Breast epithelium (tissue), 4 donors: Measurements from ENCODE around the gene B4GALT2. TPM values are rescaled to one million over a fixed set of nuclear protein-coding genes. Genes with fewer than 3 reads are reported as not detected.

Experiments
- DNase-seq, 2 donors: peaks; one replicate each; pipeline ENCODE4 v3.0.0-alpha.2; 2019; ENCODE audit warnings: low spot score in 2 of 2
- H3K27ac ChIP-seq, 2 donors: fragments of 200-600 bp; sonication (generic) in 1 of 2; one replicate each; pipeline ENCODE4 v1.5.1; 2016 to 2019; ENCODE audit warnings: mild to moderate bottlenecking in 1 of 2
- H3K27me3 ChIP-seq, 2 donors: fragments of 200-600 bp; sonication (generic) in 1 of 2; one replicate each; pipeline versions ENCODE4 v1.5.1 to v1.6.0; 2017 to 2019; ENCODE audit warnings: control low read depth in 1 of 2, mild to moderate bottlenecking in 1 of 2
- H3K36me3 ChIP-seq: fragments of 200-600 bp; one replicate; pipeline ENCODE4 v1.5.1; 2019
- H3K4me1 ChIP-seq, 2 donors: fragments of 200-600 bp; sonication (generic); one replicate each; pipeline ENCODE4 v1.5.1; 2016 to 2019; ENCODE audit warnings: control low read depth in 1 of 2
- H3K4me3 ChIP-seq, 3 donors: fragments of 200-600 bp; sonication (generic); 1 replicate in 2 of 3; 2 replicates in 1 of 3; pipeline ENCODE4 v1.5.1; 2016 to 2019; ENCODE audit warnings: mild to moderate bottlenecking in 3 of 3, moderate library complexity in 2 of 3
- H3K9me3 ChIP-seq, 2 donors: fragments of 200-600 bp; sonication (generic) in 1 of 2; one replicate each; pipeline ENCODE4 v1.5.1; 2016 to 2019; ENCODE audit warnings: control low read depth in 1 of 2
- POLR2A ChIP-seq: fragments of 450-650 bp; IDR thresholded peaks from one replicate; pipeline ENCODE4 v1.6.1; 2016; ENCODE audit warnings: antibody characterized with exemption, mild to moderate bottlenecking, moderate library complexity
- POLR2AphosphoS5 ChIP-seq, 3 donors: sonication (generic); formaldehyde crosslinking; IDR thresholded peaks; one replicate each; pipeline ENCODE4 v1.6.1; 2017; ENCODE audit warnings: antibody characterized with exemption in 3 of 3
- intact Hi-C: fragments of 100-400 bp; cut with DNase I; formaldehyde crosslinking; loops from one replicate; pipeline ENCODE4 v1.15.1; 2023; ENCODE audit warnings: low total_unique reads
- total RNA-seq, 3 donors: library from RNA; depleted of rRNA; stranded (reverse); fragments of >200 nt; gene quantifications; one replicate each; pipeline ENCODE4 v1.1.0, GENCODE V29; 2016
- TF ChIP-seq, protein P1 (sequence below), 3 donors: fragments of 450-650 bp; IDR thresholded peaks; one replicate each; pipeline ENCODE4 v1.5.1; 2016 to 2017; ENCODE audit warnings: antibody characterized with exemption in 3 of 3, mild to moderate bottlenecking in 3 of 3, moderate library complexity in 3 of 3

Gene B4GALT2
- total RNA-seq, 3 donors from 2014 or later = 19.8 to 49.9 (median 37.0) TPM

GRCh38 chr1:43977376-43978263 lies 1.4 kb upstream of the B4GALT2 start:
- intact Hi-C loops = loop anchor here (5.0 to 10.0 kb wide), 3 partner anchors 443 to 1640 kb away; partner anchors contain the start of genes FOXJ3 and PTPRF
- TF ChIP-seq POLR2AphosphoS5 (IDR thresholded peaks at IDR 0.05) (no peak), POLR2A (no peak)
- TF ChIP-seq, protein P1, sequence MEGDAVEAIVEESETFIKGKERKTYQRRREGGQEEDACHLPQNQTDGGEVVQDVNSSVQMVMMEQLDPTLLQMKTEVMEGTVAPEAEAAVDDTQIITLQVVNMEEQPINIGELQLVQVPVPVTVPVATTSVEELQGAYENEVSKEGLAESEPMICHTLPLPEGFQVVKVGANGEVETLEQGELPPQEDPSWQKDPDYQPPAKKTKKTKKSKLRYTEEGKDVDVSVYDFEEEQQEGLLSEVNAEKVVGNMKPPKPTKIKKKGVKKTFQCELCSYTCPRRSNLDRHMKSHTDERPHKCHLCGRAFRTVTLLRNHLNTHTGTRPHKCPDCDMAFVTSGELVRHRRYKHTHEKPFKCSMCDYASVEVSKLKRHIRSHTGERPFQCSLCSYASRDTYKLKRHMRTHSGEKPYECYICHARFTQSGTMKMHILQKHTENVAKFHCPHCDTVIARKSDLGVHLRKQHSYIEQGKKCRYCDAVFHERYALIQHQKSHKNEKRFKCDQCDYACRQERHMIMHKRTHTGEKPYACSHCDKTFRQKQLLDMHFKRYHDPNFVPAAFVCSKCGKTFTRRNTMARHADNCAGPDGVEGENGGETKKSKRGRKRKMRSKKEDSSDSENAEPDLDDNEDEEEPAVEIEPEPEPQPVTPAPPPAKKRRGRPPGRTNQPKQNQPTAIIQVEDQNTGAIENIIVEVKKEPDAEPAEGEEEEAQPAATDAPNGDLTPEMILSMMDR (IDR thresholded peaks at IDR 0.05) = no peak
- no peak overlapping the region for H3K4me3 ChIP-seq
- DNase-seq = no peak
- peaks cover 0 to 18% of the 10 kb centered on the region in 2 donors for H3K4me1 ChIP-seq
- no peaks in the 10 kb centered on the region for H3K36me3 ChIP-seq
- H3K9me3 ChIP-seq = no peaks in the 10 kb centered on the region
- no peaks in the 10 kb centered on the region for H3K27me3 ChIP-seq
- H3K27ac ChIP-seq = no peak overlapping the region

- H3K27me3 ChIP-seq = no peaks in the 10 kb centered on the region
- intact Hi-C loops = loop anchor here (5.0 to 10.0 kb wide), 3 partner anchors 443 to 1641 kb away; partner anchors contain the start of genes FOXJ3 and PTPRF
- H3K4me1 ChIP-seq = peaks cover 0 to 18% of the 10 kb centered on the region in 2 donors
- no peak for DNase-seq
- no peak overlapping the region for H3K27ac ChIP-seq
- no peaks in the 10 kb centered on the region for H3K9me3 ChIP-seq
- TF ChIP-seq POLR2A (no peak), POLR2AphosphoS5 (IDR thresholded peaks at IDR 0.05) (no peak)
- TF ChIP-seq, protein P1 (IDR thresholded peaks at IDR 0.05) = no peak
- H3K4me3 ChIP-seq = peak overlapping the region in 2 of 3 donors; percentile 81 to 85
- H3K36me3 ChIP-seq = no peaks in the 10 kb centered on the region
Observed at GRCh38 chr1:43978264-43978550, 803 bp upstream of the B4GALT2 start.

GRCh38 chr1:43979261-43979527 lies 184 bp downstream of the B4GALT2 start:
- peak overlapping the region; percentile 76 to 85 (median 81) for H3K4me3 ChIP-seq
- H3K9me3 ChIP-seq = no peaks in the 10 kb centered on the region
- intact Hi-C loops = loop anchor here (5.0 to 10.0 kb wide), 3 partner anchors 444 to 1642 kb away; partner anchors contain the start of genes FOXJ3 and PTPRF
- H3K27ac ChIP-seq = peak overlapping the region; percentile 61 to 72
- H3K27me3 ChIP-seq = no peaks in the 10 kb centered on the region
- TF ChIP-seq, protein P1 (IDR thresholded peaks at IDR 0.05) = no peak
- TF ChIP-seq POLR2AphosphoS5 (IDR thresholded peaks at IDR 0.05) = no peak
- TF ChIP-seq POLR2A = no peak
- H3K4me1 ChIP-seq = peaks cover 0 to 18% of the 10 kb centered on the region in 2 donors
- no peaks in the 10 kb centered on the region for H3K36me3 ChIP-seq
- no peak for DNase-seq

- H3K36me3 ChIP-seq = no peaks in the 10 kb centered on the region
- no peaks in the 10 kb centered on the region for H3K27me3 ChIP-seq
- TF ChIP-seq, protein P1 (IDR thresholded peaks at IDR 0.05) = no peak
- TF ChIP-seq POLR2AphosphoS5 (IDR thresholded peaks at IDR 0.05) = peak in 1 of 3 donors; percentile 13
- no peaks in the 10 kb centered on the region for H3K9me3 ChIP-seq
- peaks cover 0 to 18% of the 10 kb centered on the region in 2 donors for H3K4me1 ChIP-seq
- H3K4me3 ChIP-seq = peak overlapping the region; percentile 76 to 85 (median 81)
- intact Hi-C loops = loop anchor here (5.0 to 10.0 kb wide), 3 partner anchors 445 to 1642 kb away; partner anchors contain the start of genes FOXJ3 and PTPRF
- peak overlapping the region; percentile 61 to 72 for H3K27ac ChIP-seq
- DNase-seq = no peak
Observed at GRCh38 chr1:43979528-43980254, 681 bp downstream of the B4GALT2 start.
